Erythroblast (primary cell): Measurements from ENCODE around the gene ZNF217.

Source experiments
- GATA1 ChIP-seq: IDR thresholded peaks from 2 replicates; pipeline ENCODE4 v1.6.1; 2011; ENCODE audit warnings: low read depth, mild to moderate bottlenecking, control low read depth, low read length, moderate library complexity
- POLR2A ChIP-seq: IDR thresholded peaks from 2 replicates; pipeline ENCODE4 v1.6.1; 2011; ENCODE audit warnings: mild to moderate bottlenecking, low read length

GRCh38 chr20:53639647-53640440, 46.2 kb upstream of the ZNF217 start:
- TF ChIP-seq POLR2A: no peak
- no peak for TF ChIP-seq GATA1
